ENCODE data around the gene LIPJ.

The LIPJ gene

DNA sequence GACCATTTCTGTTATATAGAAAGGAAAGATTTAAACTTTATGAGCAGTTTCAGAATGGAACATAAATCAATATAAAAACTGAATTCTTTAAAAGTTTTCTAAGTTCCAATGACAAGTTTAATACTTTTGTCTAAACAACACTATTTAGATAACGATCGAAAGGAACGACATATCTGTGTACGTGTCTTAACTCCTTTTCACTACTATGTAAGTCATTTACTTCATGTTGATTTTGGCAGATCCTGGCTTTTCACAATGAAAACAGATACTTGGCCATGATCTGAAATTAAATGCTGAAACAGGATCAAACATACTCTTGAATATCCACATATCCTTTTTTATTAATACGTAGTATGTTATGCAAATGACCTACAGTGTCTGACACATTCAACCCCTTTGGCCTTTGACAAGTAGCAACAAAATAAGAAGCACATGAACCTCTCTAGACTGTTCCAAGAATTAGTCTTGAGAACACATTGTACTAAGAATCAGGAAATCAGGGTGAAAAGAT lies 45.4 kb upstream of the LIPJ start:
- no peak overlapping the region for H2BK12ac ChIP-seq (ENCODE audit: low read length)
- no CpG with 5 or more reads among the region's 5 CpGs for WGBS, 2 donors (ENCODE audit: extremely low coverage in 2 of 2, insufficient read length in 2 of 2, insufficient replicate concordance in 1 of 2)
- peaks cover 0 to 2% of the 10 kb centered on the region in 2 donors for H3K4me1 ChIP-seq (ENCODE audit: control insufficient read depth in 2 of 2, insufficient read depth in 1 of 2, low read depth in 1 of 2, low read length in 2 of 2)

DNA sequence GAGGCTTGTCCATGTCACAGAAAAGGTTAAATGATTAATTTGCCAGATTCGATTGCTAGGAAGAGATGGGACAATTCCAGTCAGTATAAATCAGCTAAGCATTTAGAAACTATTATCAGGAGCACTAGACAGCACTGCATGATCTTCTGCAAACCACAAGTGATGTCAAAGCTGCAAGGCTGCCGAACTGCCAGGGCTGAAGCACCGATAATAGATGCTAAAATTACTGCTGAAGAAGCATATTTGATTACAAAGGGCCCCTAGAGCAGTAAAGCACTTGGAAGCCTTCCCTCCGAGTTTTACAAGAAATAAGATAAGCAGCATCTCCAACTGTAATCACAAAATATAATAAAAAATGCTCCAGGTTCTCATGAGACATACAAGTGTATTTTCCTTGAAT lies 44.0 kb upstream of the LIPJ start:
- Histone ChIP-seq H3K4me1 (ENCODE audit: control insufficient read depth in 2 of 2, insufficient read depth in 1 of 2, low read depth in 1 of 2, low read length in 2 of 2) (peaks cover 0 to 2% of the 10 kb centered on the region in 2 donors), H2BK15ac (ENCODE audit: low read length) (no peak overlapping the region), H3K18ac (ENCODE audit: low read length) (no peak overlapping the region), H3K4me3 (ENCODE audit: low read length in 2 of 2) (no peak overlapping the region), H4K8ac (ENCODE audit: low read depth, low read length) (no peak overlapping the region), H3K4me2 (ENCODE audit: insufficient read depth, low read length, poor library complexity, severe bottlenecking) (no peak overlapping the region), H4K91ac (ENCODE audit: low read depth, low read length, poor library complexity) (no peak overlapping the region), H3K27ac (replicated peaks; ENCODE audit: low read length) (no peak overlapping the region), H2BK5ac (ENCODE audit: low read length) (no peak overlapping the region), H3K9ac (ENCODE audit: low read depth, low read length, poor library complexity) (no peak overlapping the region), H2AFZ (ENCODE audit: low read length) (no peak overlapping the region), H3K27me3 (ENCODE audit: control insufficient read depth in 3 of 3, insufficient read depth in 3 of 3, low read depth in 1 of 3, low read length in 3 of 3) (no peaks in the 10 kb centered on the region), H3K79me1 (ENCODE audit: low read depth, low read length) (no peaks in the 10 kb centered on the region), H3K23ac (ENCODE audit: low read depth, low read length, poor library complexity) (no peak overlapping the region), H3K14ac (ENCODE audit: low read length) (no peak overlapping the region), H2BK12ac (ENCODE audit: low read length) (no peak overlapping the region), H2AK5ac (ENCODE audit: low read depth, low read length) (no peak overlapping the region), H3K4ac (ENCODE audit: low read length) (no peak overlapping the region), H3K36me3 (replicated peaks in 1 of 2; ENCODE audit: control insufficient read depth in 2 of 2, insufficient read depth in 2 of 2, low read length in 2 of 2) (no peaks in the 10 kb centered on the region), H2BK120ac (ENCODE audit: low read depth, low read length) (no peak overlapping the region), H3K9me3 (replicated peaks in 1 of 2; ENCODE audit: control insufficient read depth in 2 of 2, insufficient read depth in 1 of 2, low read depth in 1 of 2, low read length in 2 of 2) (no peaks in the 10 kb centered on the region)
- DNase-seq (ENCODE audit: low spot score), result no peak
- no CpG with 5 or more reads among the region's 4 CpGs for WGBS, 2 donors (ENCODE audit: extremely low coverage in 2 of 2, insufficient read length in 2 of 2, insufficient replicate concordance in 1 of 2)

More for the DNA sequence above, 45.4 kb upstream of the LIPJ start:
- no peak overlapping the region for H3K18ac ChIP-seq (ENCODE audit: low read length)
- H3K36me3 ChIP-seq (replicated peaks in 1 of 2; ENCODE audit: control insufficient read depth in 2 of 2, insufficient read depth in 2 of 2, low read length in 2 of 2), result no peaks in the 10 kb centered on the region
- no peak overlapping the region for H3K9ac ChIP-seq (ENCODE audit: low read depth, low read length, poor library complexity)
- H3K4me3 ChIP-seq (ENCODE audit: low read length in 2 of 2), result no peak overlapping the region
- H2AK5ac ChIP-seq (ENCODE audit: low read depth, low read length), result no peak overlapping the region
- no peak overlapping the region for H3K14ac ChIP-seq (ENCODE audit: low read length)
- no peak overlapping the region for H3K4me2 ChIP-seq (ENCODE audit: insufficient read depth, low read length, poor library complexity, severe bottlenecking)
- H4K91ac ChIP-seq (ENCODE audit: low read depth, low read length, poor library complexity), result no peak overlapping the region
- DNase-seq (ENCODE audit: low spot score), result no peak
- no peaks in the 10 kb centered on the region for H3K27me3 ChIP-seq (ENCODE audit: control insufficient read depth in 3 of 3, insufficient read depth in 3 of 3, low read depth in 1 of 3, low read length in 3 of 3)
- H2BK120ac ChIP-seq (ENCODE audit: low read depth, low read length), result no peak overlapping the region
- no peak overlapping the region for H2BK5ac ChIP-seq (ENCODE audit: low read length)
- H3K79me1 ChIP-seq (ENCODE audit: low read depth, low read length), result no peaks in the 10 kb centered on the region
- H4K8ac ChIP-seq (ENCODE audit: low read depth, low read length), result no peak overlapping the region
- H3K23ac ChIP-seq (ENCODE audit: low read depth, low read length, poor library complexity), result no peak overlapping the region
- H3K4ac ChIP-seq (ENCODE audit: low read length), result no peak overlapping the region
- no peak overlapping the region for H2AFZ ChIP-seq (ENCODE audit: low read length)
- no peak overlapping the region for H2BK15ac ChIP-seq (ENCODE audit: low read length)
- no peak overlapping the region for H3K27ac ChIP-seq (replicated peaks; ENCODE audit: low read length)
- H3K9me3 ChIP-seq (replicated peaks in 1 of 2; ENCODE audit: control insufficient read depth in 2 of 2, insufficient read depth in 1 of 2, low read depth in 1 of 2, low read length in 2 of 2), result no peaks in the 10 kb centered on the region

DNA sequence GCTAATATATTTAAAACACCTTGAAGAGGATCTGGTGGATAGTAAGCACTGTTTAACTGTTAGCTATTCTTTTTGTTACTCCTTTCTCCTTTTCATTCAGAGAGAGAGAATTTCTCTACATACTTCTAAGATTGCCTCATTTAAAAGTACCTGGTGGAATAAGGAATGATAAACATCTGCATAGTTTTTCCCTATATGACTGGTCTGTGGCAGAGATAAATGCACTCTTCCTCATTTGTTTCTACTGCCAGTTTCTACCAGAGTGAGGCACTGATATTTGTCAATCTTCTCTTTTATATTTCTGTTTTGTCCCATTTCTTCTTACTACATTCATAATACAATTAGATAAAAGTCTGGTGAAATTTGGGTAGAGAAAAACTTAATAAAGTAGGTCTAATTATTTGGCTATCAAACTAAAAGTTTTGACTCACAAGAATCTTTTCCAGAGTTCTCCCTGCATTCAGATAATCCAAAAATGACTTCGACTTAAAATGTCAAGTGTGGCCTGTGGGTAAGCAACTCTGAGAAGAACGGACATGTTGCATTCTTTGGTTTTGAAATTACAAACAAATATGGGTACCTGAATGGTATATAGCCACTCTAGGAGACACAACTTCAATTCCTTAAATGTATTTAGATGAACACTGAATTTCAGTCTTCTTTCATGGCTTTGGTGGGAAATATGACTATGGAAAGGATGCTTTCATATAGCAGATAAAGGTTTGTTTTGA lies 42.3 kb upstream of the LIPJ start:
- H3K4me1 ChIP-seq (ENCODE audit: control insufficient read depth in 2 of 2, insufficient read depth in 1 of 2, low read depth in 1 of 2, low read length in 2 of 2), result peaks cover 0 to 2% of the 10 kb centered on the region in 2 donors
- no peak overlapping the region for H3K4me2 ChIP-seq (ENCODE audit: insufficient read depth, low read length, poor library complexity, severe bottlenecking)
- no peak overlapping the region for H2BK12ac ChIP-seq (ENCODE audit: low read length)
- H3K27ac ChIP-seq (replicated peaks; ENCODE audit: low read length), result no peak overlapping the region
- no peaks in the 10 kb centered on the region for H3K36me3 ChIP-seq (replicated peaks in 1 of 2; ENCODE audit: control insufficient read depth in 2 of 2, insufficient read depth in 2 of 2, low read length in 2 of 2)
- no peak overlapping the region for H3K9ac ChIP-seq (ENCODE audit: low read depth, low read length, poor library complexity)
- no peaks in the 10 kb centered on the region for H3K79me1 ChIP-seq (ENCODE audit: low read depth, low read length)
- H2BK15ac ChIP-seq (ENCODE audit: low read length), result no peak overlapping the region
- H3K18ac ChIP-seq (ENCODE audit: low read length), result no peak overlapping the region
- no peak overlapping the region for H4K91ac ChIP-seq (ENCODE audit: low read depth, low read length, poor library complexity)
- no peaks in the 10 kb centered on the region for H3K9me3 ChIP-seq (replicated peaks in 1 of 2; ENCODE audit: control insufficient read depth in 2 of 2, insufficient read depth in 1 of 2, low read depth in 1 of 2, low read length in 2 of 2)
- no peak overlapping the region for H2AFZ ChIP-seq (ENCODE audit: low read length)
- no peak overlapping the region for H2AK5ac ChIP-seq (ENCODE audit: low read depth, low read length)
- no peak for DNase-seq (ENCODE audit: low spot score)
- no peak overlapping the region for H2BK5ac ChIP-seq (ENCODE audit: low read length)
- H3K27me3 ChIP-seq (ENCODE audit: control insufficient read depth in 3 of 3, insufficient read depth in 3 of 3, low read depth in 1 of 3, low read length in 3 of 3), result no peaks in the 10 kb centered on the region
- H3K4me3 ChIP-seq (ENCODE audit: low read length in 2 of 2), result no peak overlapping the region
- H3K4ac ChIP-seq (ENCODE audit: low read length), result no peak overlapping the region
- no peak overlapping the region for H3K14ac ChIP-seq (ENCODE audit: low read length)
- H4K8ac ChIP-seq (ENCODE audit: low read depth, low read length), result no peak overlapping the region
- H3K23ac ChIP-seq (ENCODE audit: low read depth, low read length, poor library complexity), result no peak overlapping the region
- no CpG with 5 or more reads among the region's 2 CpGs for WGBS, 2 donors (ENCODE audit: extremely low coverage in 2 of 2, insufficient read length in 2 of 2, insufficient replicate concordance in 1 of 2)
- no peak overlapping the region for H2BK120ac ChIP-seq (ENCODE audit: low read depth, low read length)

DNA sequence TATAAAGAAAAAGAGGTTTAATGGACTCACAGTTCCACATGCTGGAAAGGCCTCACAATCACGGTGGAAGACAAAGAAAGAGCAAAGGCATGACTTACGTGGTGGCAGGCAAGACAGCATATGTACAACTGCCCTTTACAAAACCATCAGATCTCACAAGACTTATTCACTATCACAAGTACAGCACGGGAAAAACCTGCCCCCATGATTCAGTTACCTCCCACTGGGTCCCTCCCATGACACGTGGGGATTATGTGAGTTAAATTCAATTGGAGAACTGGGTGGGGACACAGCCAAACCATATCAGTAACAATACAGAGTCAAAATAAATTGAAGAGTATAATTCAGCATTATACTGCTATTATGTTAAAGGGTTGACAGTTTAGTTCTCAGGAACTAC lies 41.2 kb upstream of the LIPJ start:
- no peak for DNase-seq (ENCODE audit: low spot score)
- H3K14ac ChIP-seq (ENCODE audit: low read length), result no peak overlapping the region
- H4K91ac ChIP-seq (ENCODE audit: low read depth, low read length, poor library complexity), result no peak overlapping the region
- H2BK120ac ChIP-seq (ENCODE audit: low read depth, low read length), result no peak overlapping the region
- H2BK5ac ChIP-seq (ENCODE audit: low read length), result no peak overlapping the region
- no peak overlapping the region for H4K8ac ChIP-seq (ENCODE audit: low read depth, low read length)
- no peak overlapping the region for H3K9ac ChIP-seq (ENCODE audit: low read depth, low read length, poor library complexity)
- WGBS, 2 donors (ENCODE audit: extremely low coverage in 2 of 2, insufficient read length in 2 of 2, insufficient replicate concordance in 1 of 2), result no CpG with 5 or more reads among the region's 4 CpGs
- H3K23ac ChIP-seq (ENCODE audit: low read depth, low read length, poor library complexity), result no peak overlapping the region
- H3K9me3 ChIP-seq (replicated peaks in 1 of 2; ENCODE audit: control insufficient read depth in 2 of 2, insufficient read depth in 1 of 2, low read depth in 1 of 2, low read length in 2 of 2), result no peaks in the 10 kb centered on the region
- H3K79me1 ChIP-seq (ENCODE audit: low read depth, low read length), result no peaks in the 10 kb centered on the region
- H3K4ac ChIP-seq (ENCODE audit: low read length), result no peak overlapping the region
- H2BK12ac ChIP-seq (ENCODE audit: low read length), result no peak overlapping the region
- H2AK5ac ChIP-seq (ENCODE audit: low read depth, low read length), result no peak overlapping the region
- H3K27ac ChIP-seq (replicated peaks; ENCODE audit: low read length), result no peak overlapping the region
- H2BK15ac ChIP-seq (ENCODE audit: low read length), result no peak overlapping the region
- H3K36me3 ChIP-seq (replicated peaks in 1 of 2; ENCODE audit: control insufficient read depth in 2 of 2, insufficient read depth in 2 of 2, low read length in 2 of 2), result no peaks in the 10 kb centered on the region
- H3K4me2 ChIP-seq (ENCODE audit: insufficient read depth, low read length, poor library complexity, severe bottlenecking), result no peak overlapping the region
- no peak overlapping the region for H2AFZ ChIP-seq (ENCODE audit: low read length)
- no peaks in the 10 kb centered on the region for H3K27me3 ChIP-seq (ENCODE audit: control insufficient read depth in 3 of 3, insufficient read depth in 3 of 3, low read depth in 1 of 3, low read length in 3 of 3)
- no peak overlapping the region for H3K18ac ChIP-seq (ENCODE audit: low read length)
- no peak overlapping the region for H3K4me3 ChIP-seq (ENCODE audit: low read length in 2 of 2)
- peaks cover 0 to 2% of the 10 kb centered on the region in 2 donors for H3K4me1 ChIP-seq (ENCODE audit: control insufficient read depth in 2 of 2, insufficient read depth in 1 of 2, low read depth in 1 of 2, low read length in 2 of 2)
